Vagina (tissue), 2 donors: ENCODE data around the gene CCDC38. TPM values are rescaled to one million over a fixed set of nuclear protein-coding genes. Genes with fewer than 3 reads are reported as not detected.

Experiments used
- DNase-seq, 2 donors: peaks; one replicate each; pipeline ENCODE4 v3.0.0-alpha.2; 2017; ENCODE audit errors: extremely low spot score in 2 of 2
- H3K27ac ChIP-seq: fragments of 200-600 bp; sonication (generic); one replicate; pipeline ENCODE4 v1.5.1; 2019
- H3K27me3 ChIP-seq: fragments of 200-600 bp; sonication (generic); one replicate; pipeline ENCODE4 v1.5.1; 2019
- H3K36me3 ChIP-seq, 2 donors: fragments of 200-600 bp; sonication (generic); one replicate each; pipeline ENCODE4 v1.5.1; 2017 to 2019
- H3K4me1 ChIP-seq: fragments of 200-600 bp; sonication (generic); one replicate; pipeline ENCODE4 v1.5.1; 2019
- H3K4me3 ChIP-seq, 2 donors: fragments of 200-600 bp; sonication (generic); 1 replicate in 1 of 2; 2 replicates in 1 of 2; pipeline ENCODE4 v1.5.1; 2016 to 2019
- H3K9me3 ChIP-seq: fragments of 200-600 bp; sonication (generic); one replicate; pipeline ENCODE4 v1.5.1; 2019
- CTCF ChIP-seq, 3 experiments: fragments of 450-650 bp in 2 of 3; fragments of 200-600 bp in 1 of 3; sonication (generic) in 1 of 3; IDR thresholded peaks; one replicate each; pipeline ENCODE4 v1.5.1; 2017 to 2019; ENCODE audit warnings: antibody characterized with exemption in 3 of 3, mild to moderate bottlenecking in 2 of 3, moderate library complexity in 2 of 3
- POLR2A ChIP-seq, 2 donors: fragments of 450-650 bp; IDR thresholded peaks; one replicate each; pipeline ENCODE4 v1.6.1; 2017; ENCODE audit warnings: antibody characterized with exemption in 2 of 2, mild to moderate bottlenecking in 2 of 2, moderate library complexity in 2 of 2
- POLR2AphosphoS5 ChIP-seq, 2 donors: sonication (generic); formaldehyde crosslinking; IDR thresholded peaks; one replicate each; pipeline ENCODE4 v1.9.0; 2017; ENCODE audit warnings: antibody characterized with exemption in 2 of 2, mild to moderate bottlenecking in 2 of 2, low read depth in 1 of 2; ENCODE audit not compliant: insufficient read depth in 1 of 2
- intact Hi-C: fragments of 100-400 bp; cut with DNase I; formaldehyde crosslinking; loops from one replicate; pipeline ENCODE4 v1.15.1; 2023
- total RNA-seq: library from RNA; depleted of rRNA; stranded (reverse); fragments of >200 nt; gene quantifications from one replicate; pipeline ENCODE4 v1.2.3, GENCODE V29; 2016

The CCDC38 gene
- total RNA-seq, 1 donor from 2014 or later = not detected

- Histone ChIP-seq H3K27me3 (no peaks in the 10 kb centered on the region), H3K4me1 (no peaks in the 10 kb centered on the region), H3K4me3 (no peak overlapping the region), H3K36me3 (no peaks in the 10 kb centered on the region), H3K27ac (no peak overlapping the region), H3K9me3 (no peaks in the 10 kb centered on the region)
- peak in 1 of 2 donors; percentile 77 for DNase-seq
- intact Hi-C loops = no loop called here
- TF ChIP-seq POLR2A (IDR thresholded peaks at IDR 0.05) = no peak
- TF ChIP-seq POLR2AphosphoS5 (IDR thresholded peaks at IDR 0.05; ENCODE audit: insufficient read depth in 1 of 2, low read depth in 1 of 2) = no peak
These were observed 35.4 kb upstream of the CCDC38 start for GRCh38 chr12:95977764-95978305.

GRCh38 chr12:95976416-95976832 lies 34.0 kb upstream of the CCDC38 start:
- DNase-seq = no peak

GRCh38 chr12:95975491-95975890 lies 33.1 kb upstream of the CCDC38 start:
- TF ChIP-seq POLR2A (IDR thresholded peaks at IDR 0.05) = no peak
- TF ChIP-seq POLR2AphosphoS5 (IDR thresholded peaks at IDR 0.05; ENCODE audit: insufficient read depth in 1 of 2, low read depth in 1 of 2) = no peak
- TF ChIP-seq CTCF (IDR thresholded peaks at IDR 0.05) = no peak
- intact Hi-C loops = no loop called here

More at GRCh38 chr12:95976416-95976832, 34.0 kb upstream of the CCDC38 start:
- no peaks in the 10 kb centered on the region for H3K36me3 ChIP-seq
- H3K27me3 ChIP-seq = no peaks in the 10 kb centered on the region
- TF ChIP-seq CTCF (IDR thresholded peaks at IDR 0.05) = no peak
- no peak for TF ChIP-seq POLR2AphosphoS5 (IDR thresholded peaks at IDR 0.05; ENCODE audit: insufficient read depth in 1 of 2, low read depth in 1 of 2)
- TF ChIP-seq POLR2A (IDR thresholded peaks at IDR 0.05) = no peak
- H3K4me3 ChIP-seq = no peak overlapping the region
- no peaks in the 10 kb centered on the region for H3K9me3 ChIP-seq
- no peaks in the 10 kb centered on the region for H3K4me1 ChIP-seq
- H3K27ac ChIP-seq = no peak overlapping the region
- intact Hi-C loops = no loop called here

GRCh38 chr12:95974358-95974757 lies 31.9 kb upstream of the CCDC38 start:
- no peak for DNase-seq
- intact Hi-C loops = no loop called here
- no peak overlapping the region for H3K4me3 ChIP-seq
- H3K36me3 ChIP-seq = no peaks in the 10 kb centered on the region
- H3K9me3 ChIP-seq = no peaks in the 10 kb centered on the region
- TF ChIP-seq POLR2AphosphoS5 (IDR thresholded peaks at IDR 0.05; ENCODE audit: insufficient read depth in 1 of 2, low read depth in 1 of 2) (no peak), CTCF (IDR thresholded peaks at IDR 0.05) (no peak), POLR2A (IDR thresholded peaks at IDR 0.05) (no peak)
- no peaks in the 10 kb centered on the region for H3K4me1 ChIP-seq
- H3K27me3 ChIP-seq = no peaks in the 10 kb centered on the region
- no peak overlapping the region for H3K27ac ChIP-seq

More at GRCh38 chr12:95975491-95975890, 33.1 kb upstream of the CCDC38 start:
- Histone ChIP-seq H3K36me3 (no peaks in the 10 kb centered on the region), H3K27me3 (no peaks in the 10 kb centered on the region), H3K9me3 (no peaks in the 10 kb centered on the region), H3K4me1 (no peaks in the 10 kb centered on the region), H3K4me3 (no peak overlapping the region), H3K27ac (no peak overlapping the region)
- DNase-seq = no peak

GRCh38 chr12:95972832-95973456 lies 30.5 kb upstream of the CCDC38 start:
- H3K4me1 ChIP-seq = no peaks in the 10 kb centered on the region
- TF ChIP-seq POLR2A (IDR thresholded peaks at IDR 0.05) (no peak), POLR2AphosphoS5 (IDR thresholded peaks at IDR 0.05; ENCODE audit: insufficient read depth in 1 of 2, low read depth in 1 of 2) (no peak), CTCF (IDR thresholded peaks at IDR 0.05) (no peak)
- no peak for DNase-seq
- intact Hi-C loops = no loop called here
- H3K9me3 ChIP-seq = no peaks in the 10 kb centered on the region
- no peak overlapping the region for H3K4me3 ChIP-seq
- H3K27ac ChIP-seq = no peak overlapping the region
- no peaks in the 10 kb centered on the region for H3K36me3 ChIP-seq
- no peaks in the 10 kb centered on the region for H3K27me3 ChIP-seq
